K562 (cell line): ENCODE results near the gene LZTS3. TPM values are rescaled to one million over a fixed set of nuclear protein-coding genes. Genes with fewer than 3 reads are reported as not detected.

Experiments used
- ATAC-seq: fragments of 200-7000 bp; cut with Tn5 transposase; 3 replicates; pipeline ENCODE4 v1.9.1; 2020; ENCODE audit warnings: moderate library complexity
- BruUV-seq: library from RNA; stranded (reverse); fragments of 400-500 nt; replicated peaks from 2 replicates; lab custom pipeline; 2021; lab: Mats Ljungman, UMichigan
- CTCF ChIA-PET: fragments of 300-600 bp; formaldehyde crosslinking; extraction: SDS; loops from one replicate; lab custom pipeline; 2021; ENCODE audit warnings: low intra/inter-chr PET ratio; lab: Yijun Ruan, JAX
- POLR2A ChIA-PET: fragments of 300-600, 350-650 bp; sonication (Branson Sonifier 250); formaldehyde crosslinking; extraction: SDS; loops from one replicate; lab custom pipeline; 2021; ENCODE audit warnings: antibody characterized with exemption, inconsistent platforms; lab: Yijun Ruan, JAX
- DNase-seq, 4 experiments: peaks; one replicate each; pipeline versions ENCODE4 v3.0.0 to v3.0.0-alpha.2; 2011 to 2018; ENCODE audit warnings: low spot score in 3 of 4, mixed read lengths in 3 of 4; ENCODE audit errors: extremely low read depth in 1 of 4
- FAIRE-seq: peaks from 2 replicates; lab custom pipeline; 2011; peaks lifted over from hg19 to GRCh38; lab: Jason Lieb, UNC
- H2AFZ ChIP-seq: 2 replicates; pipeline ENCODE4 v1.6.0; 2011; ENCODE audit warnings: low read depth, low read length, control low read depth, inconsistent platforms
- H3K27ac ChIP-seq: fragments of 200-600 bp; 3 replicates; pipeline ENCODE4 v1.8.0; 2011; ENCODE audit warnings: low read depth, mild to moderate bottlenecking, control low read depth, inconsistent platforms, low read length, moderate library complexity, mixed read lengths; ENCODE audit errors: extremely low read depth
- H3K27me3 ChIP-seq, 2 experiments: fragments of 300-600 bp in 1 of 2; 2 replicates in 1 of 2; 3 replicates in 1 of 2; pipeline versions ENCODE4 v1.6.0 to v1.8.0; 2011; ENCODE audit warnings: inconsistent platforms in 2 of 2, low read length in 2 of 2, mild to moderate bottlenecking in 1 of 2, mixed read lengths in 1 of 2, moderate library complexity in 1 of 2; ENCODE audit not compliant: control insufficient read depth in 2 of 2, insufficient read depth in 2 of 2
- H3K36me3 ChIP-seq: fragments of 300-600 bp; 3 replicates; pipeline ENCODE4 v1.8.0; 2011; ENCODE audit warnings: mild to moderate bottlenecking, low read length, inconsistent platforms; ENCODE audit not compliant: control insufficient read depth, insufficient read depth
- H3K4me1 ChIP-seq, 2 experiments: fragments of 200-600 bp in 1 of 2; replicated peaks in 1 of 2; 2 replicates in 1 of 2; 3 replicates in 1 of 2; pipeline versions ENCODE4 v1.5.1 to v1.8.0; 2011; ENCODE audit warnings: inconsistent platforms in 2 of 2, low read length in 2 of 2, mild to moderate bottlenecking in 1 of 2, mixed read lengths in 1 of 2, moderate library complexity in 1 of 2; ENCODE audit not compliant: control insufficient read depth in 2 of 2, insufficient read depth in 2 of 2
- H3K4me2 ChIP-seq: 2 replicates; pipeline ENCODE4 v1.6.1; 2011; ENCODE audit warnings: low read length, control low read depth, inconsistent platforms, mixed read lengths; ENCODE audit not compliant: insufficient read depth
- H3K4me3 ChIP-seq: fragments of 200-600 bp; sonication (generic), shearing (Covaris generic); 2 replicates; pipeline ENCODE4 v1.5.1; 2016; ENCODE audit warnings: control low read depth, inconsistent platforms
- H3K79me2 ChIP-seq: fragments of 200-600 bp; 3 replicates; pipeline ENCODE4 v1.8.0; 2011; ENCODE audit warnings: low read length, inconsistent platforms; ENCODE audit not compliant: control insufficient read depth, insufficient read depth
- H3K9ac ChIP-seq, 2 experiments: 2 replicates each; pipeline versions ENCODE4 v1.6.0 to v1.6.1; 2011; ENCODE audit warnings: low read depth in 2 of 2, low read length in 2 of 2, control low read depth in 1 of 2, inconsistent platforms in 1 of 2, mild to moderate bottlenecking in 1 of 2, mixed read lengths in 1 of 2; ENCODE audit not compliant: insufficient read depth in 1 of 2
- H3K9me1 ChIP-seq: one replicate; pipeline ENCODE4 v1.6.0; 2011; ENCODE audit warnings: inconsistent platforms, mild to moderate bottlenecking, low read length, moderate library complexity; ENCODE audit not compliant: control insufficient read depth, insufficient read depth
- H3K9me3 ChIP-seq: replicated peaks from 2 replicates; pipeline ENCODE4 v1.5.1; 2011; ENCODE audit warnings: low read depth, low read length, inconsistent platforms; ENCODE audit not compliant: control insufficient read depth, insufficient read depth
- H4K20me1 ChIP-seq: replicated peaks from 2 replicates; pipeline ENCODE4 v1.6.1; 2011; ENCODE audit warnings: low read length, inconsistent platforms, mixed read lengths; ENCODE audit not compliant: control insufficient read depth, insufficient read depth
- ETS2 ChIP-seq: IDR thresholded peaks from 2 replicates; pipeline ENCODE4 v1.6.1; 2016; ENCODE audit warnings: borderline replicate concordance, missing genetic modification characterization, mild to moderate bottlenecking, moderate library complexity, missing compliant biosample characterization; ENCODE audit not compliant: poor library complexity, severe bottlenecking
- POLR2A ChIP-seq: fragments of 450-650 bp; conservative IDR thresholded peaks from 2 replicates; pipeline ENCODE4 v1.6.1; 2016
- ZFX ChIP-seq: sonication (generic); formaldehyde crosslinking; IDR thresholded peaks from 2 replicates; pipeline ENCODE4 v1.8.0; 2022; ENCODE audit warnings: mild to moderate bottlenecking, missing genetic modification reagents, moderate library complexity
- ZNF316 ChIP-seq: fragments of 450-650 bp; IDR thresholded peaks from 2 replicates; pipeline ENCODE4 v1.6.1; 2016
- WGBS: fragments of 100-300 bp; shearing (Covaris generic); methylation state at CpG from one replicate; pipeline ENCODE4 v1.1.6; 2016; ENCODE audit warnings: low coverage, mixed read lengths; ENCODE audit not compliant: insufficient coverage; ENCODE audit errors: missing lambda C conversion rate; 5-methylcytosine and 5-hydroxymethylcytosine counted together
- in situ Hi-C: fragments of 300-500 bp; cut with MboI; formaldehyde crosslinking; loops from 4 replicates; pipeline ENCODE4 v1.15.0; 2018; ENCODE audit warnings: inconsistent platforms, mixed read lengths
- intact Hi-C: fragments of 100-400 bp; cut with micrococcal nuclease; formaldehyde crosslinking; loops from 2 replicates; pipeline ENCODE4 v1.14.2; 2022
- polyA plus RNA-seq, 8 experiments: library from polyadenylated mRNA; depleted of rRNA in 4 of 8; stranded (reverse) in 5 of 8; unstranded in 3 of 8; fragments of >200 nt; fragmentation: Nextera tagmentation in 2 of 8; fragmentation: Illumina TruSeq in 1 of 8; extraction: Ambion mirVana in 2 of 8; extraction: Trizol in 1 of 8; gene quantifications; 2 replicates each; pipeline versions ENCODE4 v1.2.1 to v1.2.3, GENCODE V29; 2011 to 2014; ENCODE audit warnings: inconsistent platforms in 1 of 8, missing spikeins in 1 of 8
- total RNA-seq, 7 experiments: library from RNA; depleted of rRNA in 6 of 7; stranded (reverse); fragments of >200 nt in 6 of 7; fragmentation: Illumina TruSeq in 2 of 7; extraction: Trizol in 2 of 7; gene quantifications; 2 replicates each; pipeline versions ENCODE4 v1.2.1 to v1.2.3, GENCODE V29; 2011 to 2021; ENCODE audit warnings: low replicate concordance in 1 of 7
- TF ChIP-seq, protein P1 (sequence below): fragments of 250-450 bp; sonication (Bioruptor Pico); IDR thresholded peaks from 2 replicates; pipeline ENCODE4 v1.5.0; 2021; ENCODE audit warnings: mild to moderate bottlenecking, borderline replicate concordance
- TF ChIP-seq, protein P2 (sequence below): fragments of 450-650 bp; IDR thresholded peaks from 2 replicates; pipeline ENCODE4 v1.6.1; 2016; ENCODE audit warnings: missing biosample characterization, missing genetic modification characterization
- TF ChIP-seq, protein P3 (sequence below): fragments of 450-650 bp; IDR thresholded peaks from 2 replicates; pipeline ENCODE4 v1.6.1; 2016; ENCODE audit warnings: low read depth

The LZTS3 gene
- total and polyA plus RNA-seq, 9 of the 15 experiments (the other 6 are each of a cell fraction or from before 2014, with no cell fraction given): 0.07 to 2.9 (median 2.0) TPM

DNA sequence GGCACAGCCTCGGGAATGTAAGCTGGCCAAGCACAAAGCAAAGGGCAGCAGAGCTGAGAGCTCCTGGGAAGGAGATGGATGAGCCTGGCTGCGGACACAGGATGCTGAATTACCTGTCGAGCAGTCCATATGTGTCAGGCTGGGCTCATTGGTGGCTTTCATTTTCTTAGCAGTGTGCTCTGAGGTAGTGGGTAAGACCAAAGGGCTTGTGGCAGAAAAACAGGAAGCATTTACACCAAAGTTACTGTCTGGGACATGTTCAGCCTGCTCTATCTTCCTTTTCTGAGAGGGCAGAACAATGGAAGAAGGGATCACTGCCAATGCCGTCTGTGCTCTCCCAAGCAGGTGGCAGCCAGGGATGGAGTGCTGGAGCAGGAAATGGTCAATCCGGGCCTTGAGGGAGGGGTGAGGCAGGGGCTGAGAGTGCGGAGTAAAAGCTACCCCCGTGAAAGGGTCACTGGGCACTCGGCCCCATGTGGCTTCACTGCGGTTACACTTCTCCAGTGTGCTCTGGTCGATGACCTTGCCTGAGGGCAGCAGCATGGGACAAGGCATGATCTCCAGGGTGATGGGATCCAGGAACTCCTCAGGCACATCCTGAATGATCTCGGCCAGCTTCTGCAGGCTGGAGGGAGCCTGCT lies 52.0 kb downstream of the LZTS3 start (continued):
- TF ChIP-seq, protein P1, sequence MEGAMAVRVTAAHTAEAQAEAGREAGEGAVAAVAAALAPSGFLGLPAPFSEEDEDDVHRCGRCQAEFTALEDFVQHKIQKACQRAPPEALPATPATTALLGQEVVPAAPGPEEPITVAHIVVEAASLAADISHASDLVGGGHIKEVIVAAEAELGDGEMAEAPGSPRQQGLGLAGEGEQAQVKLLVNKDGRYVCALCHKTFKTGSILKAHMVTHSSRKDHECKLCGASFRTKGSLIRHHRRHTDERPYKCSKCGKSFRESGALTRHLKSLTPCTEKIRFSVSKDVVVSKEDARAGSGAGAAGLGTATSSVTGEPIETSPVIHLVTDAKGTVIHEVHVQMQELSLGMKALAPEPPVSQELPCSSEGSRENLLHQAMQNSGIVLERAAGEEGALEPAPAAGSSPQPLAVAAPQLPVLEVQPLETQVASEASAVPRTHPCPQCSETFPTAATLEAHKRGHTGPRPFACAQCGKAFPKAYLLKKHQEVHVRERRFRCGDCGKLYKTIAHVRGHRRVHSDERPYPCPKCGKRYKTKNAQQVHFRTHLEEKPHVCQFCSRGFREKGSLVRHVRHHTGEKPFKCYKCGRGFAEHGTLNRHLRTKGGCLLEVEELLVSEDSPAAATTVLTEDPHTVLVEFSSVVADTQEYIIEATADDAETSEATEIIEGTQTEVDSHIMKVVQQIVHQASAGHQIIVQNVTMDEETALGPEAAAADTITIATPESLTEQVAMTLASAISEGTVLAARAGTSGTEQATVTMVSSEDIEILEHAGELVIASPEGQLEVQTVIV (CRISPR knock-in tag): no peak
- TF ChIP-seq, protein P2, sequence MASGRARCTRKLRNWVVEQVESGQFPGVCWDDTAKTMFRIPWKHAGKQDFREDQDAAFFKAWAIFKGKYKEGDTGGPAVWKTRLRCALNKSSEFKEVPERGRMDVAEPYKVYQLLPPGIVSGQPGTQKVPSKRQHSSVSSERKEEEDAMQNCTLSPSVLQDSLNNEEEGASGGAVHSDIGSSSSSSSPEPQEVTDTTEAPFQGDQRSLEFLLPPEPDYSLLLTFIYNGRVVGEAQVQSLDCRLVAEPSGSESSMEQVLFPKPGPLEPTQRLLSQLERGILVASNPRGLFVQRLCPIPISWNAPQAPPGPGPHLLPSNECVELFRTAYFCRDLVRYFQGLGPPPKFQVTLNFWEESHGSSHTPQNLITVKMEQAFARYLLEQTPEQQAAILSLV (tag): no peak

DNA sequence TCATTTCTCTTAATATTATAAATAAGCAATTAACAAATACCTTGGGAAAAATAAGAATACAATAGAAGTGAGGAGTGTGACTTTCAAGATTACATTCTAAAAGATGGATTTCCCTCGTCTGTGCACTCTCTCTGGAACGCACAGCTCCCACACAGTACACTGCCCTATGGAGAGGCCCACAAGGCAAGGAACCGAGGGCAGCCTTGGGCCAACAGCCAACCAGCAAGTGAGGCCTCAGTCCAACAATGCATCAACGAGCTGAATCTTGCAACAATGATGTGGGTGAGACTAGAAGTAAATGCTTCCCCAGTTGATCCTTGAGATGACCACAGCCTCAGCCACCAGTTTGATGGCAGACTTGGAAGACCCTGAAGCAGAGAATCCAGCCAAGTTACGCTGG lies 54.3 kb downstream of the LZTS3 start:
- TF ChIP-seq, protein P3, sequence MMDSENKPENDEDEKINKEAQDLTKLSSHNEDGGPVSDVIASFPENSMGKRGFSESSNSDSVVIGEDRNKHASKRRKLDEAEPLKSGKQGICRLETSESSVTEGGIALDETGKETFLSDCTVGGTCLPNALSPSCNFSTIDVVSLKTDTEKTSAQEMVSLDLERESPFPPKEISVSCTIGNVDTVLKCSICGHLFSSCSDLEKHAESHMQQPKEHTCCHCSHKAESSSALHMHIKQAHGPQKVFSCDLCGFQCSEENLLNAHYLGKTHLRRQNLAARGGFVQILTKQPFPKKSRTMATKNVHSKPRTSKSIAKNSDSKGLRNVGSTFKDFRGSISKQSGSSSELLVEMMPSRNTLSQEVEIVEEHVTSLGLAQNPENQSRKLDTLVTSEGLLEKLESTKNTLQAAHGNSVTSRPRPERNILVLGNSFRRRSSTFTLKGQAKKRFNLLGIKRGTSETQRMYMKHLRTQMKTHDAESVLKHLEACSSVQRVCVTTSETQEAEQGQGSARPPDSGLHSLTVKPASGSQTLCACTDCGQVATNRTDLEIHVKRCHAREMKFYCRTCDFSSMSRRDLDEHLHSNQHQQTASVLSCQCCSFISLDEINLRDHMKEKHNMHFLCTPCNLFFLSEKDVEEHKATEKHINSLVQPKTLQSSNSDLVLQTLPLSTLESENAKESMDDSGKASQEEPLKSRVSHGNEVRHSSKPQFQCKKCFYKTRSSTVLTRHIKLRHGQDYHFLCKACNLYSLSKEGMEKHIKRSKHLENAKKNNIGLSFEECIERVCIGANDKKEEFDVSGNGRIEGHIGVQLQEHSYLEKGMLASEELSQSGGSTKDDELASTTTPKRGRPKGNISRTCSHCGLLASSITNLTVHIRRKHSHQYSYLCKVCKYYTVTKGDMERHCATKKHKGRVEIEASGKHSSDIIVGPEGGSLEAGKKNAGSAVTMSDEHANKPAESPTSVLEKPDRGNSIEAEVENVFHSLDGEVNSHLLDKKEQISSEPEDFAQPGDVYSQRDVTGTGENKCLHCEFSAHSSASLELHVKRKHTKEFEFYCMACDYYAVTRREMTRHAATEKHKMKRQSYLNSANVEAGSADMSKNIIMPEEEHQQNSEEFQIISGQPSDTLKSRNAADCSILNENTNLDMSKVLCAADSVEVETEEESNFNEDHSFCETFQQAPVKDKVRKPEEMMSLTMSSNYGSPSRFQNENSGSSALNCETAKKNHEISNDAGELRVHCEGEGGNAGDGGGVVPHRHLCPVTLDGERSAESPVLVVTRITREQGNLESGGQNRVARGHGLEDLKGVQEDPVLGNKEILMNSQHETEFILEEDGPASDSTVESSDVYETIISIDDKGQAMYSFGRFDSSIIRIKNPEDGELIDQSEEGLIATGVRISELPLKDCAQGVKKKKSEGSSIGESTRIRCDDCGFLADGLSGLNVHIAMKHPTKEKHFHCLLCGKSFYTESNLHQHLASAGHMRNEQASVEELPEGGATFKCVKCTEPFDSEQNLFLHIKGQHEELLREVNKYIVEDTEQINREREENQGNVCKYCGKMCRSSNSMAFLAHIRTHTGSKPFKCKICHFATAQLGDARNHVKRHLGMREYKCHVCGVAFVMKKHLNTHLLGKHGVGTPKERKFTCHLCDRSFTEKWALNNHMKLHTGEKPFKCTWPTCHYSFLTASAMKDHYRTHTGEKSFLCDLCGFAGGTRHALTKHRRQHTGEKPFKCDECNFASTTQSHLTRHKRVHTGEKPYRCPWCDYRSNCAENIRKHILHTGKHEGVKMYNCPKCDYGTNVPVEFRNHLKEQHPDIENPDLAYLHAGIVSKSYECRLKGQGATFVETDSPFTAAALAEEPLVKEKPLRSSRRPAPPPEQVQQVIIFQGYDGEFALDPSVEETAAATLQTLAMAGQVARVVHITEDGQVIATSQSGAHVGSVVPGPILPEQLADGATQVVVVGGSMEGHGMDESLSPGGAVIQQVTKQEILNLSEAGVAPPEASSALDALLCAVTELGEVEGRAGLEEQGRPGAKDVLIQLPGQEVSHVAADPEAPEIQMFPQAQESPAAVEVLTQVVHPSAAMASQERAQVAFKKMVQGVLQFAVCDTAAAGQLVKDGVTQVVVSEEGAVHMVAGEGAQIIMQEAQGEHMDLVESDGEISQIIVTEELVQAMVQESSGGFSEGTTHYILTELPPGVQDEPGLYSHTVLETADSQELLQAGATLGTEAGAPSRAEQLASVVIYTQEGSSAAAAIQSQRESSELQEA: no peak
- TF ChIP-seq POLR2A (no peak), ZFX (CRISPR knock-in tag) (no peak), ETS2 (tag) (no peak), ZNF316 (no peak)
- TF ChIP-seq, all 486 proteins: peak for 0
- in situ Hi-C loops: no loop called here
- FAIRE-seq: no peak

More for the DNA sequence above, 54.3 kb downstream of the LZTS3 start:
- H3K27me3 ChIP-seq: no peaks in the 10 kb centered on the region
- H3K4me1 ChIP-seq: peaks cover 0 to 3% of the 10 kb centered on the region in 2 experiments; a peak in 2 of 5 replicates
- H2AFZ ChIP-seq: no peak overlapping the region
- H3K79me2 ChIP-seq: no peaks in the 10 kb centered on the region
- H3K9ac ChIP-seq: no peak overlapping the region
- no peak overlapping the region for H3K4me3 ChIP-seq
- H4K20me1 ChIP-seq: no peaks in the 10 kb centered on the region
- no peak overlapping the region for H3K27ac ChIP-seq
- ChIA-PET POLR2A (no interaction called here), CTCF (no interaction called here)
- intact Hi-C loops: loop anchor here (2.0 kb wide), 1 partner anchor 158 kb away; no protein-coding TSS in a partner anchor
- peaks cover 26% of the 10 kb centered on the region; the same call in 2 of the 3 replicates for H3K36me3 ChIP-seq
- no peak for ATAC-seq
- H3K4me2 ChIP-seq: no peak overlapping the region
- BruUV-seq: no TSS peak
- 55% methylated on average over 5 of the region's 5 CpGs for WGBS
- H3K9me1 ChIP-seq: no peaks in the 10 kb centered on the region
- DNase-seq: no peak
- no peaks in the 10 kb centered on the region for H3K9me3 ChIP-seq
